ENCODE data around the gene FUT2. TPM values are rescaled to one million over a fixed set of nuclear protein-coding genes. Genes with fewer than 3 reads are reported as not detected.
A peak's percentile ranks its signal among the peaks of the same experiment; 100 is the strongest.

Gene FUT2
- total and polyA plus RNA-seq, 2 donors from 2014 or later = 0.28 to 5.8 TPM

DNA sequence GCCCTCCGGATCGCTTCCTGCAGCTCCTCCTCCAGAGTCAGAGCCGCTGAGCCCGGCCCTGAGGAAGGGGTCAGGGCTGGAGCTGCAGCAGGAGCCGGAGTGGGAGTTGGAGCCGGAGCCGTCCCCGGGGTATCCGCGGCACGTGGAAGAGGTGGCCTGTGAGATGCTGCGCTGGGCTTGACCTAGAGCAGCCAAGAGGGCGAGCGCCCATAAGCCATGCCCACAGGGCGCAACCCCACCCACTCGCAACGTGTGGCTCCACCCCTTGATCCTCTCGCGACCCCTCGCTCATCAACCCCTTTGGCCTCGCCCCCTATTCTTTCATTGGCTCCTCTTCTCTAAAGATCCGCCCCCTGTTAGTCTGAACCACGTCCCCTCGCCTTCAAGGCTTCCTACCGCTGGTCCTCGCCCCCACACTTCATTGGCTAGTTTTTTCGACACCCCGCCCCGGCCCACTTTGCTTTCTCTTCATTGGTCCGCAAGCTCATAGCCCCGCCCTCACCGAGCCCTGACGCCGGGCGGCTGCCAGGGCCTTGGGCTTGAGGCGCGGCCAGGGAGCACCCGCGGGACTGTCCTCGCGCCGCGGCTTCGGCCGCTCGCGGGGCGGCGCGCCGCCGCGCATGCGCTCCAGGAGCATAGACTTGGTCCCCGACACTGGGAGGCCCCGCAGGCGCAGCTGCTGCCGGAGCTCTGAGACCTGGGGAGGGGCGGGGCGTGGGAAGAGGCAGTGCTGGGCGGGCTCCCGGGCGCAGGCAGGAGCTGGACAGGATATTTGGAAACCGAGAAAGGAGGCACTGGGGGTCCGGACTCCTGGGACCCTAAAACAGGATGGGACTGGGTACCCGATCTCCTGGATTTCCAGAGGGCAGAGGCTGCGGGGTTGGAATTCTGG is 18.3 kb downstream of the FUT2 start:
- TF ChIP-seq, protein P1, sequence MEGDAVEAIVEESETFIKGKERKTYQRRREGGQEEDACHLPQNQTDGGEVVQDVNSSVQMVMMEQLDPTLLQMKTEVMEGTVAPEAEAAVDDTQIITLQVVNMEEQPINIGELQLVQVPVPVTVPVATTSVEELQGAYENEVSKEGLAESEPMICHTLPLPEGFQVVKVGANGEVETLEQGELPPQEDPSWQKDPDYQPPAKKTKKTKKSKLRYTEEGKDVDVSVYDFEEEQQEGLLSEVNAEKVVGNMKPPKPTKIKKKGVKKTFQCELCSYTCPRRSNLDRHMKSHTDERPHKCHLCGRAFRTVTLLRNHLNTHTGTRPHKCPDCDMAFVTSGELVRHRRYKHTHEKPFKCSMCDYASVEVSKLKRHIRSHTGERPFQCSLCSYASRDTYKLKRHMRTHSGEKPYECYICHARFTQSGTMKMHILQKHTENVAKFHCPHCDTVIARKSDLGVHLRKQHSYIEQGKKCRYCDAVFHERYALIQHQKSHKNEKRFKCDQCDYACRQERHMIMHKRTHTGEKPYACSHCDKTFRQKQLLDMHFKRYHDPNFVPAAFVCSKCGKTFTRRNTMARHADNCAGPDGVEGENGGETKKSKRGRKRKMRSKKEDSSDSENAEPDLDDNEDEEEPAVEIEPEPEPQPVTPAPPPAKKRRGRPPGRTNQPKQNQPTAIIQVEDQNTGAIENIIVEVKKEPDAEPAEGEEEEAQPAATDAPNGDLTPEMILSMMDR (IDR thresholded peaks at IDR 0.05; ENCODE audit: borderline replicate concordance, extremely low read depth, insufficient read depth) = peak; percentile 6
- peaks cover 0 to 20% (median 8%) of the 10 kb centered on the region in 3 donors for H3K4me1 ChIP-seq (ENCODE audit: control insufficient read depth in 2 of 3, insufficient read depth in 2 of 3, low read depth in 1 of 3, low read length in 3 of 3)
- peak; percentile 98 for FAIRE-seq

DNA sequence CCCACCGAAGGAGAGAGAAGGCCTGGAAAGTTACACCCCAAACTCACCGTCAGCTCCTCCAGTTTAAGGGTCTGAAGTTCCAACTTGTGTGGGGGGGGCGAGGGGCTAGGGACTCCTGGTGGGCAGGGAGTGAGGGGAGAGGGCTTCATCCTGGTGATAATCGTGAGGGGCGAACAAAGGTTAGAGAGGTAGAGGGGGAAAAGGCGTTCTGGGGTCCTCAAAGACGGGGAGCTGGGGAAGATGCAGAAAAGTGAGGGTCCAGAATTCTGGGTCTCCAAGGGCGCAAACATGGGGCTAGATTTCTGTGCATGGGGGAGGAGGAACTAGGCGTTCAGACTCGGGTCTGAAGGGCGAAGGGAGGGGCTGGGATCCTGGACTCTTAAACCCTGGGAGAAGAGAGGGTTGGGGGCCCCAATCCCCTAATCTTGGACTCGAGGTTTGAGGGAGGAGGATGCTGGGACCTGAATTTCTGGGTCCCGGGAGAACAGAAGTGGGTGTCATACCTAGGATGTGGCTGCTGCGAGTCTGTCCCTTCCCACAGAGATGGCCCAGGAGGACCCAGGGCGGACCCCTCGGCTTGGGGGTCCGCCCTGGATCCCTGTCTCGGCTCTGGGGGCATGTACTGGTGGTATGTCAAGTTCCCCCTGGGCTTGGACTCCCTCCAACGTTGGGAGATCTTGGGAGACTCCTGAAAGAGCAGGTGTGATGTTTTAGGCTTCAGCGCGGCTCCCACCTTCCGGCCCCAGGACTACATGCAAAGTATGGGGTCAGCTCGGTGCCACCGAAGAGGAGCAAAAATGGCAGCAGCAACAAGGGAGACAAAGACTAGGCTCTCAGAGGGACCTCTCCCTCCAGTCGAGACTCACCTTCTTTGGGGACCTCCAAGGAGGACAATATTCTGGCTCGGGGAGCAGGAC is 19.2 kb downstream of the FUT2 start:
- Histone ChIP-seq H3K9ac (ENCODE audit: low read length in 3 of 3) (peak overlapping the region; percentile 8 to 82 (median 30)), H3K36me3 (ENCODE audit: control insufficient read depth in 2 of 3, insufficient read depth in 3 of 3, low read length in 3 of 3) (no peaks in the 10 kb centered on the region), H3K27ac (ENCODE audit: low read depth in 2 of 2, low read length in 2 of 2) (peak overlapping the region; percentile 63 to 74), H3K4me1 (ENCODE audit: control insufficient read depth in 2 of 3, insufficient read depth in 2 of 3, low read depth in 1 of 3, low read length in 3 of 3) (peaks cover 0 to 22% (median 8%) of the 10 kb centered on the region in 3 donors), H3K4me3 (ENCODE audit: low read length in 3 of 3) (peak overlapping the region; percentile 34 to 67 (median 36)), H3K27me3 (ENCODE audit: control insufficient read depth, insufficient read depth, low read length) (no peaks in the 10 kb centered on the region), H3K9me3 (ENCODE audit: control insufficient read depth in 2 of 3, insufficient read depth in 1 of 3, low read length in 3 of 3) (no peaks in the 10 kb centered on the region)
- intact Hi-C loops (cut with DNase I) = no loop called here
- TF ChIP-seq, protein P1 (IDR thresholded peaks at IDR 0.05; ENCODE audit: borderline replicate concordance, extremely low read depth, insufficient read depth) = no peak
- peak in 3 of 5 donors; percentile 24 to 84 (median 76) for DNase-seq
- FAIRE-seq = no peak

More for the DNA sequence above, 18.3 kb downstream of the FUT2 start:
- Histone ChIP-seq H3K27me3 (ENCODE audit: control insufficient read depth, insufficient read depth, low read length) (no peaks in the 10 kb centered on the region), H3K9me3 (ENCODE audit: control insufficient read depth in 2 of 3, insufficient read depth in 1 of 3, low read length in 3 of 3) (no peaks in the 10 kb centered on the region), H3K4me3 (ENCODE audit: low read length in 3 of 3) (peak overlapping the region; percentile 75 to 82 (median 81)), H3K9ac (ENCODE audit: low read length in 3 of 3) (peak overlapping the region; percentile 49 to 82 (median 72)), H3K36me3 (ENCODE audit: control insufficient read depth in 2 of 3, insufficient read depth in 3 of 3, low read length in 3 of 3) (no peaks in the 10 kb centered on the region), H3K27ac (ENCODE audit: low read depth in 2 of 2, low read length in 2 of 2) (peak overlapping the region; percentile 63 to 74)
- intact Hi-C loops (cut with DNase I) = no loop called here
- peak; percentile 100 for DNase-seq

DNA sequence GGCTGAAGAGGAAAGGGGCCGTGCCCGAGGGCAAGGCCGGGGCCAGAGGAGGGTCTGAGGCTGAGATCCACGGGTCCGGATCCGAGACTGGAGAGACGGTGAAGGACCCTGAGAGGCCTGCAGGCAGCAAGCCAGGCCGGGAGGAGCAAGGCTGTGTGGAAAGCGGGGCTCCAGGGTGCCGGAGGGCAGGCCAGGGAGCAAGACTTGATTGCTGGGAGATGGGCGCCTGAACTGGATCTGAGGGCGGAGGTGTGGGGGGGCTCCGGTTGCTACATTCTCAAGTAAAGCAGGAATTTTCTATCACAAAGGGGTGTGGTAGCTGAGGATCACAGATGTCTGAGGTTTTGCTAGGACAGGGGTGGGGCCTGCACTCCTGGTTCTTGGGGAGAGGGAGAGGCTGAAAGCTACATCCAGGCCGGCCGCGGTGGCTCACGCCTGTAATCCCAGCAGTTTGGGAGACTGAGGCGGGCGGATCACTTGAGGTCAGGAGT is 20.0 kb downstream of the FUT2 start:
- no peak overlapping the region for H3K9ac ChIP-seq (ENCODE audit: low read length in 3 of 3)
- intact Hi-C loops (cut with DNase I) = no loop called here
- no peaks in the 10 kb centered on the region for H3K9me3 ChIP-seq (ENCODE audit: control insufficient read depth in 2 of 3, insufficient read depth in 1 of 3, low read length in 3 of 3)
- H3K4me1 ChIP-seq (ENCODE audit: control insufficient read depth in 2 of 3, insufficient read depth in 2 of 3, low read depth in 1 of 3, low read length in 3 of 3) = peaks cover 0 to 22% (median 8%) of the 10 kb centered on the region in 3 donors
- no peaks in the 10 kb centered on the region for H3K27me3 ChIP-seq (ENCODE audit: control insufficient read depth, insufficient read depth, low read length)
- TF ChIP-seq, protein P1 (IDR thresholded peaks at IDR 0.05; ENCODE audit: borderline replicate concordance, extremely low read depth, insufficient read depth) = no peak
- FAIRE-seq (no peak), DNase-seq (peak in 2 of 5 donors; percentile 77 to 81)
- no peak overlapping the region for H3K4me3 ChIP-seq (ENCODE audit: low read length in 3 of 3)
- H3K27ac ChIP-seq (ENCODE audit: low read depth in 2 of 2, low read length in 2 of 2) = no peak overlapping the region
- no peaks in the 10 kb centered on the region for H3K36me3 ChIP-seq (ENCODE audit: control insufficient read depth in 2 of 3, insufficient read depth in 3 of 3, low read length in 3 of 3)
